HG02884 (cell line): ENCODE data around the gene CHST11.

Source experiments
- ATAC-seq: cut with Tn5 transposase; IDR thresholded peaks from one replicate; pipeline ENCODE4 v1.9.1; 2021; ENCODE audit warnings: mild to moderate bottlenecking, moderate library complexity; ENCODE audit not compliant: unreplicated experiment

Gene CHST11

GRCh38 chr12:104624529-104624928 lies 167.8 kb downstream of the CHST11 start:
- no peak for ATAC-seq

GRCh38 chr12:104626069-104626837 lies 169.5 kb downstream of the CHST11 start:
- no peak for ATAC-seq

GRCh38 chr12:104627231-104627989 lies 170.7 kb downstream of the CHST11 start:
- no peak for ATAC-seq

GRCh38 chr12:104627990-104628830 lies 171.5 kb downstream of the CHST11 start:
- ATAC-seq = no peak

GRCh38 chr12:104628831-104629135 lies 172.0 kb downstream of the CHST11 start:
- no peak for ATAC-seq

- ATAC-seq = no peak
Measured at GRCh38 chr12:104630230-104630670, 173.5 kb downstream of the CHST11 start.

- ATAC-seq = no peak
Measured at GRCh38 chr12:104631867-104632266, 175.1 kb downstream of the CHST11 start.

GRCh38 chr12:104632724-104633201 lies 176.0 kb downstream of the CHST11 start:
- no peak for ATAC-seq

- ATAC-seq = no peak
Measured at GRCh38 chr12:104634044-104634443, 177.3 kb downstream of the CHST11 start.

GRCh38 chr12:104634852-104635251 lies 178.1 kb downstream of the CHST11 start:
- ATAC-seq = no peak

- ATAC-seq = no peak
Measured at GRCh38 chr12:104635607-104636343, 179.0 kb downstream of the CHST11 start.

GRCh38 chr12:104636496-104636895 lies 179.7 kb downstream of the CHST11 start:
- no peak for ATAC-seq

- ATAC-seq = no peak
Measured at GRCh38 chr12:104637604-104638003, 180.9 kb downstream of the CHST11 start.

- no peak for ATAC-seq
Measured at GRCh38 chr12:104638218-104638850, 181.6 kb downstream of the CHST11 start.

- ATAC-seq = no peak
Measured at GRCh38 chr12:104638851-104639240, 182.1 kb downstream of the CHST11 start.

- ATAC-seq = no peak
Measured at GRCh38 chr12:104640956-104641355, 184.2 kb downstream of the CHST11 start.

GRCh38 chr12:104641862-104642261 lies 185.1 kb downstream of the CHST11 start:
- peak; percentile 87 for ATAC-seq

- no peak for ATAC-seq
Measured at GRCh38 chr12:104643093-104643818, 186.5 kb downstream of the CHST11 start.
